ENCODE measurements around the gene WNT4.

- TF ChIP-seq GATA2 (IDR thresholded peaks at IDR 0.05; ENCODE audit: low read depth, low read length) (no peak), GATA3 (IDR thresholded peaks at IDR 0.05; ENCODE audit: low read depth, low read length) (no peak)
Observed at GRCh38 chr1:22153660-22154437, 11.0 kb upstream of the WNT4 start.

Data from SH-SY5Y (cell line).